Lower lobe of right lung (tissue), 2 donors: ENCODE data around the gene TRAPPC3. TPM values are rescaled to one million over a fixed set of nuclear protein-coding genes. Genes with fewer than 3 reads are reported as not detected.
A peak's percentile ranks its signal among the peaks of the same experiment; 100 is the strongest.
"Not testable (repeated sequence)": the region's sequence is repeated elsewhere in the genome, so short reads cannot be mapped to it uniquely, and the experiment has no call there.

ENCODE experiments used
- ATAC-seq, 2 donors: fragments of 200-7000 bp; cut with Tn5 transposase; one replicate each; pipeline ENCODE4 v1.9.1; 2020 to 2022; ENCODE audit warnings: mild to moderate bottlenecking in 2 of 2, moderate library complexity in 2 of 2
- DNase-seq: peaks from one replicate; pipeline ENCODE4 v3.0.0-alpha.2; 2020
- H3K27ac ChIP-seq: fragments of 200-600 bp; one replicate; pipeline ENCODE4 v1.8.0; 2022
- H3K27me3 ChIP-seq: fragments of 200-600 bp; one replicate; pipeline ENCODE4 v1.8.0; 2022; ENCODE audit warnings: low read depth
- H3K36me3 ChIP-seq: fragments of 200-600 bp; one replicate; pipeline ENCODE4 v1.8.0; 2022; ENCODE audit warnings: mild to moderate bottlenecking
- H3K4me1 ChIP-seq: fragments of 200-600 bp; one replicate; pipeline ENCODE4 v1.8.0; 2022
- H3K4me3 ChIP-seq: fragments of 200-600 bp; one replicate; pipeline ENCODE4 v1.8.0; 2022; ENCODE audit warnings: mild to moderate bottlenecking
- H3K9me3 ChIP-seq: fragments of 200-600 bp; one replicate; pipeline ENCODE4 v1.8.0; 2022
- intact Hi-C: fragments of 100-400 bp; cut with DNase I; formaldehyde crosslinking; loops from one replicate; pipeline ENCODE4 v1.11.0; 2022
- long read RNA-seq: library from polyadenylated mRNA; unstranded; transcript quantifications from one replicate; pipeline ENCODE4 v2.0.0, GENCODE V29; 2021
- total RNA-seq: library from RNA; stranded (reverse); fragmentation: NEBNext Ultra II Directional; extraction: Animal tissue kit (Norgen Biotek cat#: 25700); gene quantifications from one replicate; pipeline ENCODE4 v1.2.1, GENCODE V29; 2021
- TF ChIP-seq, protein P1 (sequence below): fragments of 200-600 bp; IDR thresholded peaks from one replicate; pipeline ENCODE4 v1.8.0; 2022; ENCODE audit warnings: antibody characterized with exemption, mild to moderate bottlenecking
- donor health status: DM: no; HTN: yes; CAD: no; lungs with severe emphysema.

The TRAPPC3 gene
- 60.3 TPM for total RNA-seq
- long read RNA-seq, transcript TRAPPC3-204 (5 exons, 1,265 nt) = major isoform, 36 of 44 reads
- long read RNA-seq, partial matches to known transcripts = 3 of 44 reads
- long read RNA-seq, other reads (novel, unspliced or antisense) = 4 of 44 reads

GRCh38 chr1:36149237-36149972, at the start of gene TRAPPC3:
Gene TRAPPC3 (minus strand): TSS chr1:36149486. CDS start chr1:36149378, 108 bp downstream.
- Histone ChIP-seq H3K4me1 (peaks cover 58% of the 10 kb centered on the region), H3K27me3 (no peaks in the 10 kb centered on the region), H3K4me3 (peak within 1 kb of the TSS; percentile 85), H3K9me3 (no peaks in the 10 kb centered on the region), H3K36me3 (no peaks in the 10 kb centered on the region), H3K27ac (peak within 1 kb of the TSS; percentile 98)
- DNase-seq = peak; percentile 100
- intact Hi-C loops = no loop called here
- TF ChIP-seq, protein P1, sequence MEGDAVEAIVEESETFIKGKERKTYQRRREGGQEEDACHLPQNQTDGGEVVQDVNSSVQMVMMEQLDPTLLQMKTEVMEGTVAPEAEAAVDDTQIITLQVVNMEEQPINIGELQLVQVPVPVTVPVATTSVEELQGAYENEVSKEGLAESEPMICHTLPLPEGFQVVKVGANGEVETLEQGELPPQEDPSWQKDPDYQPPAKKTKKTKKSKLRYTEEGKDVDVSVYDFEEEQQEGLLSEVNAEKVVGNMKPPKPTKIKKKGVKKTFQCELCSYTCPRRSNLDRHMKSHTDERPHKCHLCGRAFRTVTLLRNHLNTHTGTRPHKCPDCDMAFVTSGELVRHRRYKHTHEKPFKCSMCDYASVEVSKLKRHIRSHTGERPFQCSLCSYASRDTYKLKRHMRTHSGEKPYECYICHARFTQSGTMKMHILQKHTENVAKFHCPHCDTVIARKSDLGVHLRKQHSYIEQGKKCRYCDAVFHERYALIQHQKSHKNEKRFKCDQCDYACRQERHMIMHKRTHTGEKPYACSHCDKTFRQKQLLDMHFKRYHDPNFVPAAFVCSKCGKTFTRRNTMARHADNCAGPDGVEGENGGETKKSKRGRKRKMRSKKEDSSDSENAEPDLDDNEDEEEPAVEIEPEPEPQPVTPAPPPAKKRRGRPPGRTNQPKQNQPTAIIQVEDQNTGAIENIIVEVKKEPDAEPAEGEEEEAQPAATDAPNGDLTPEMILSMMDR = peak; percentile 93
- peak; percentile 94 to 96 for ATAC-seq

- H3K27me3 ChIP-seq = no peaks in the 10 kb centered on the region
- H3K4me3 ChIP-seq = no peak overlapping the region
- peaks cover 9% of the 10 kb centered on the region for H3K4me1 ChIP-seq
- H3K27ac ChIP-seq = no peak overlapping the region
- no peak for DNase-seq
- no peaks in the 10 kb centered on the region for H3K9me3 ChIP-seq
- intact Hi-C loops = no loop called here
- ATAC-seq = no peak
- TF ChIP-seq, protein P1 = no peak
- H3K36me3 ChIP-seq = no peaks in the 10 kb centered on the region
Observed at GRCh38 chr1:36198641-36199040, 49.4 kb upstream of the TRAPPC3 start.

- H3K4me1 ChIP-seq, H3K9me3 ChIP-seq, H3K36me3 ChIP-seq, H3K4me3 ChIP-seq, intact Hi-C loops, DNase-seq, ATAC-seq, H3K27me3 ChIP-seq, H3K27ac ChIP-seq: not testable (repeated sequence)
Observed at GRCh38 chr1:36196805-36197204, 47.5 kb upstream of the TRAPPC3 start.

DNA sequence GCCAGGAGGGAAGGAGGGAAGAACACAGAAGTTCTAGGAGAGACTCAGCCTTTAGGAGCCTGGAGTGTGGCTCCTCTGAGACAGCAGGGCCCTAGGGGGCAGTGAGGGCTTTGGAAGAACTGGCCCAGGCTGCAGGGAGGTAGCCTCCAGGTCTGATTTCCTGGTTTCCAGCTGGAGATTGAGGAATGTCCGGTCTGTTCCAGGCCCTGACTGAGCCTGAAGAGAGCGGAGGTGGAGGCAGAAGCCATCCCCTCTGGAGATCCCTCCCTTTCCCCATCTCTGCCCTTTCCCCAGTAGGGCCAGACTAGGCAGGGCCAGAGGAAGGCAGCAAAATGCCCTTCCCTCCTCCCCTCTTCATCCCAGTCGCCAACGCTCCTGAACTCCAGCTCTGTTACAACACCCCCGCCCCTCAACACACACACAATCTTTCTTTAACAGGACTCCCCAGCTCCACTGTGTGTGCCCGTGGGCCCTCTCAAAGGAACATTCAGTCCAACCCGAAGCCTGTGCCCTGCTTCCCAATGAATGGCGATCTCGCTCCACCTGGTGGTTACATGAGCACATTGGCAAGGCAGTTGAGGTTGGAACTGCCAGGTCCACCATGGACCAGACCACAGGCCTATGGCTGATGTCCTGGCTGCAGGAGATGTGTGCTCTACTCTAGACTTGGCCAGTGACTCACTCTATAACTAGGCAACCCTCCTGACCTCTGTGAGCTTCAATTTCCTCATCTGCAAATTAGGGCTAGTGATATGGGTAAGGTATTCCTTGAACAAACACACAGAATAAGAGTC, 38.7 kb upstream of the TRAPPC3 start:
- TF ChIP-seq, protein P1 = peak; percentile 91
- Histone ChIP-seq H3K27ac (peak overlapping the region; percentile 81), H3K9me3 (no peaks in the 10 kb centered on the region), H3K4me3 (no peak overlapping the region), H3K4me1 (peaks cover 18% of the 10 kb centered on the region), H3K27me3 (no peaks in the 10 kb centered on the region), H3K36me3 (no peaks in the 10 kb centered on the region)
- DNase-seq (peak; percentile 88), ATAC-seq (peak; percentile 96)
- intact Hi-C loops = no loop called here

- Histone ChIP-seq H3K9me3 (no peaks in the 10 kb centered on the region), H3K27ac (no peak overlapping the region), H3K27me3 (no peaks in the 10 kb centered on the region), H3K4me1 (peaks cover 23% of the 10 kb centered on the region), H3K36me3 (peaks cover 36% of the 10 kb centered on the region), H3K4me3 (no peak overlapping the region)
- TF ChIP-seq, protein P1 = no peak
- ATAC-seq (peak; percentile 68 to 70), DNase-seq (no peak)
- intact Hi-C loops = no loop called here
Observed at GRCh38 chr1:36183309-36183856, 34.1 kb upstream of the TRAPPC3 start.
